ENCODE results near the gene STAT1.

Gene STAT1

DNA sequence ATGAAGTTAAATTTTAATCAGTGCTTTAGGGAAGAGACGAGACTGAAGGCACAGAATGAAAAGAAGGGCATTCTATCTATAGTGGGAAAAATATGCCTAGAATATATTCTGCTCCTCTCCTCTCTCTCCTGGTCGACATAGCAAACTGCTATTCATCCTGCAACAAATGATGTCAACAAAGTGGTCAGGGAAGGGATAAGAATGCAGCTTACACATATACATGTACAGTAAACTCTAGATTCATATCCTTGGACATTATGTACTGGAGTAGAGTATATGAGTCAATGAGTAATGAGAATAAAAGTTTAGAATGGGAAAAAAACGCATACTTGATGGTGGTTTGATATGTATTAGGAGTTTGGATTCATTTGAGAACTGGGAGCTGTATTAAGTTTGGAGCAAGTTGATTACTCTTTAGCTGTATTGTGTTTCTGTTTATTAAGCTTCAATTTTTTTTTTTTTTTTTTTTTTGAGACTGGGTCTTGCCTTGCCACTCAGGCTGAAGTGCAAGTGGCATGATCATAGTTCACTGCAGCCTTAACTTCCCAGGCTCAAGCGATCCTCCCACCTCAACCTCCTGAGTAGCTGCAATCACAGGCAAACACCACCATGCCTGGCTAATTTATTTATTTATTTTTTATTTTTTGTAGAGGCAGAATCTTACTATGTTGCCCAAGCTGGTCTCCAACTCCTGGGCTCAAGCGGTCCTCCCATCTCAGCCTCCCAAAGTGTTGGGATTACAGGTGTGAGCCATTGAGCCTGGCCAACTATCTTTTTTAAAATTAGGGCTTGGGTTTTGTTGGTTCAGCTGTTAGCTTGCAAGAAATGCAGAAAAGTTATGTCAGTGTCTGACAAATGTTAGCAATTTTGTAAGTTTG is 53.8 kb downstream of the STAT1 start:
- no peak for DNase-seq (ENCODE audit: low read depth in 2 of 2)

DNA sequence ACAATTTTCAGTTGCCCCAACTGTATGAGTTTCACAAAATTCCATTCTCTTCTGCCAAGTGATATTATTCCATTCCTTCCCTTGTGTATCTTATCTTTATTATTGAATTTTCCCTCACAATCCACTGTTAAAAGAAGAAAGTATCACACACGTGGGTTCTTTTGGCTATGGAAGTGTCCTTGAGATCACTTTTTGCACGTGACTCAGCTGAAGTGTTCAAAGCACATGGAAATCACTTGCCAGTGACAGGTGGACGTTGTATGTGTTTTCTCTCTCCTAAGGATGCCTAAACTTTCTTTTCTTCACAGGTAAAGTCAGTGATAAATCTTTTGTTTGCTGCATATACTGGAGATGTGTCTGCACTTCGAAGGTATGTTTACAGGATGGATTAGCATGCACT is 60.7 kb downstream of the STAT1 start:
- DNase-seq (ENCODE audit: low read depth in 2 of 2), result no peak

DNA sequence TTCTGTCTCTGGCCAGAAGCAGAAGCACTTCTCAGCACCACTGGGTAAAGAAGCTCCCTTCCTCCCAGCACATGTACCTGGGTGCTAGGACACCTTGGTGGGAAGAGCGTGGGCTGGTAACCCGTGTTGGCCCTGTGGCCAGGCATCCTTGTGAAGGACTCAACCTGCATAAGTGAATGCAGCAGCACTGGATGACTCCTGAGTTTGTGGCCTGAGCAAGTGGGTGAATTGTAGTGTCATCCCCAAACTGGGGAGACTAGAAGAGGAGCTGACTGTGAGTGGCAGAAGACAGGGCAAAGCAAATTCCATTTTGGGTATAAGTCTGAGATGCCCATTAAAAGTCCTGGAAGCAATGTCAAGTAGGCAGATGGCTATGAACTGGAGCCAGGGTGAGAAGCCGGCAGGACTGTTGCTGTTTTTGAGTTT is 63.4 kb downstream of the STAT1 start:
- no peak for DNase-seq (ENCODE audit: low read depth in 2 of 2)

GRCh38 chr2:190948671-190949070 is 65.3 kb downstream of the STAT1 start:
- no peak for DNase-seq (ENCODE audit: low read depth in 2 of 2)

DNA sequence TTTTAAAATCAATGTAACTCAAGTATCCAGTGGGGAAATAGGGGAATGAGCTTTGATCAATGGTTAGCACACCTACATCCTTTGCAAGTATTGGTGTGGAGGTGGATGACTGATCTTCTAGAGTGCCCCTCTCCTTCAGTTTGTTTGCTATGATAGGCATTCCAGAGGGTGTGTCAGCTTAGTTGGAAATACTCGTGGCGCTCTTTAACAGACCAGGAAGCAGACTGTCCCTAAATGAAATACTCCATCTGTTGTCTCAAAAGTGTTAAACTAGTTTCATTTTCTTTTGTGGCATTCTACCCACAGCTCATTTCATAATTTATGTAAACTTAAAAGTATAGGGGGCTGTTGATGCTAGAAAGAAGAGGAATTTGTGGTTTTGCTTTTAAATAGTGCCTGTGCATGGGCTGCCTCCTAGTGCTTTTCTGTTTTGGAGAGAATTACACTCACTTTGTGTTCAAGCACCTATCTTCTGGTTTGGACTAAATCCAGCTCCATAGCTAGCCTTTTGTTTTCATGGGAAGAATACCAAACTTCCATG is 66.2 kb downstream of the STAT1 start:
- no peak for DNase-seq (ENCODE audit: low read depth in 2 of 2)

GRCh38 chr2:190947141-190947540 is 66.8 kb downstream of the STAT1 start:
- no peak for DNase-seq (ENCODE audit: low read depth in 2 of 2)

DNA sequence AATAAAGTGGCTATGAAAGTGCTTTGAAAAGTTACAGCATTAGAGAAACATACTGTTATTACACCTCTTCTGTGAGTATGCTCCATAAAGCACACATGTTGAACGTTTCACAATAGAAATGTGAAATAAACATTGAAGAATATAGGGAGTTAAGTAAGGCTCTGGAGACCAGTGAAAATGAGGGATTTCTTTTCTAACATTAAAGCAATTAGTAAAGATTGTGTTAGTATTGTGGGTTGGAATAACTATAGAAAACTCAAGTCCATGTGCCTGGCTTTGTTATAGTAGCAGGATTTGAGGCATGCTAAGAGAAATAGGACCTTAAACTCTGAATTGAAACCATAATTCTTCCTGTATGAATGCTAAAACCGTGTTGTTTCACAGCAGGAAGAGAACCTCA is 70.3 kb downstream of the STAT1 start:
- DNase-seq (ENCODE audit: low read depth in 2 of 2), result no peak

- no peak for DNase-seq (ENCODE audit: low read depth in 2 of 2)
These were observed 71.3 kb downstream of the STAT1 start for GRCh38 chr2:190942697-190943096.

GRCh38 chr2:190941571-190941970 is 72.4 kb downstream of the STAT1 start:
- DNase-seq (ENCODE audit: low read depth in 2 of 2), result no peak

- DNase-seq (ENCODE audit: low read depth in 2 of 2), result no peak
These were observed 73.5 kb downstream of the STAT1 start for GRCh38 chr2:190940454-190940853.

- DNase-seq (ENCODE audit: low read depth in 2 of 2), result no peak
These were observed 75.1 kb downstream of the STAT1 start for GRCh38 chr2:190938771-190939335.

- no peak for DNase-seq (ENCODE audit: low read depth in 2 of 2)
These were observed 78.9 kb downstream of the STAT1 start for GRCh38 chr2:190935054-190935453.

- no peak for DNase-seq (ENCODE audit: low read depth in 2 of 2)
These were observed 80.6 kb downstream of the STAT1 start for GRCh38 chr2:190933361-190933760.

DNA sequence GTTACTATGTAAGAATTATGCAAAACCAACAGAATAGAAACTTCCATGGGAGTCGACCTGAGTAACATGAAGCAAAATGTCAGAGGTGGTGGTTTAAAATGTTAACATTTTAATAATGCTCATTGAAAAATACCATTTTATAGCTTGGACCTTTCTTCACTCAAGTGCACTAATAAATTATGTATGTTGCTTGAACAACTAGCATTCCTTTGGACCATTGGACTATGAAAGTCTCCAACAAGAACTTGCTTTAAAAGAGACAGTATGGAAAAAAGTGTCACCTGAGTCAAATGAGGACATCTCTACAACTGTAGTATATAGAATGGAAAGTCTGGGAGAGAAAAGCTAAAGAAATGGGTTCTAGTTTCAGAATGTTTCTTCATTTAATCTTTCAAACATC is 81.5 kb downstream of the STAT1 start:
- no peak for DNase-seq (ENCODE audit: low read depth in 2 of 2)

DNA sequence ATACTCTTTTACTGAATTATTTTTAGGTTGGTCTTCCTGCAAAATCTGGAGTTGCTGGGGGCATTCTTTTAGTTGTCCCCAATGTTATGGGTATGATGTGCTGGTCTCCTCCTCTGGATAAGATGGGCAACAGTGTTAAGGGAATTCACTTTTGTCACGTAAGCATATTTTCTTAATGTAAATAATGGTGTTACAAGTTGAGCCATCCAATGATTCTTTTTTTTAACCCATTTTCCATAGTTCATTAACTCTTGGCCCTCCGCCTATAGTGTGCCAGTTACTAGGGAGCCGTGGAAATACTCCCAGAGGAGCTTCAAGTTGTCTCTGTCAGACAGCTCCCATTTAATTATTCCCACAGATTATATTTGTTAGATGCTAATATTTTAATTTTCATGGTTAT is 83.6 kb downstream of the STAT1 start:
- DNase-seq (ENCODE audit: low read depth in 2 of 2), result no peak

GRCh38 chr2:190929919-190930318 is 84.1 kb downstream of the STAT1 start:
- no peak for DNase-seq (ENCODE audit: low read depth in 2 of 2)

- DNase-seq (ENCODE audit: low read depth in 2 of 2), result no peak
These were observed 86.7 kb downstream of the STAT1 start for GRCh38 chr2:190927301-190927700.

GRCh38 chr2:190922376-190922775 is 91.6 kb downstream of the STAT1 start:
- no peak for DNase-seq (ENCODE audit: low read depth in 2 of 2)

GRCh38 chr2:190920085-190920484 is 93.9 kb downstream of the STAT1 start:
- DNase-seq (ENCODE audit: low read depth in 2 of 2), result no peak
